Activated naive CD8-positive, alpha-beta T cell (primary cell): ENCODE measurements around the gene NUTM2A.
"Not testable (repeated sequence)": the region's sequence is repeated elsewhere in the genome, so short reads cannot be mapped to it uniquely, and the experiment has no call there.

Source experiments
- H3K27ac Mint-ChIP-seq: one replicate; pipeline ENCODE4 v1.8.0; 2021; ENCODE audit warnings: mixed read lengths
- H3K27me3 Mint-ChIP-seq: one replicate; pipeline ENCODE4 v1.8.0; 2021; ENCODE audit warnings: mixed read lengths
- H3K36me3 Mint-ChIP-seq: one replicate; pipeline ENCODE4 v1.8.0; 2021; ENCODE audit warnings: mixed read lengths
- H3K4me1 Mint-ChIP-seq: one replicate; pipeline ENCODE4 v1.8.0; 2021; ENCODE audit warnings: low read depth, mixed read lengths
- H3K4me3 Mint-ChIP-seq: one replicate; pipeline ENCODE4 v1.8.0; 2021; ENCODE audit warnings: mild to moderate bottlenecking, mixed read lengths
- H3K9me3 Mint-ChIP-seq: one replicate; pipeline ENCODE4 v1.8.0; 2021; ENCODE audit warnings: low read depth, mixed read lengths

The NUTM2A gene

DNA sequence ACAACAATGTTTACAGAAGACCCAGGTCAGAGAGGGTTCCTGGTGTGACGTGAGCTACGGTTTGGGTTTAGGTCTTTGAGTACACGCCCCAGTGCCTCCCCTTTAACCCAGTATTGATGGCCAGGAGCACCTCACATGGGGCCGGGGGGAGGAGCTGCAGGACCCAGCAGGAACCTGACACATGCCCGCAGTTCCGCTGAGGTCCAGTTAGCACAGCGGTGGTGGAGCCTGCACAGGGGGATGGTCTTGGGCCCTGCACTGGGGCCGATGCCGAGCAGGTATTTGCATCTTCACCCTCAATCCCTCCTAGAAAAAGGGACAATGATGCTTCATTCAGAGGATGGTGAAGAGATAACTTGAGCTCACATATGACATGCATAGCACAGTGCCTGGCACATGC lies 4.0 kb downstream of the NUTM2A start:
- not testable (repeated sequence) for H3K4me1 Mint-ChIP-seq, H3K27me3 Mint-ChIP-seq, H3K4me3 Mint-ChIP-seq, H3K27ac Mint-ChIP-seq, H3K9me3 Mint-ChIP-seq, H3K36me3 Mint-ChIP-seq

- H3K9me3 Mint-ChIP-seq, H3K36me3 Mint-ChIP-seq, H3K4me3 Mint-ChIP-seq, H3K27me3 Mint-ChIP-seq, H3K27ac Mint-ChIP-seq, H3K4me1 Mint-ChIP-seq: not testable (repeated sequence)
Observed at GRCh38 chr10:87234854-87235253, 9.6 kb downstream of the NUTM2A start.

- not testable (repeated sequence) for H3K27ac Mint-ChIP-seq, H3K4me3 Mint-ChIP-seq, H3K4me1 Mint-ChIP-seq, H3K27me3 Mint-ChIP-seq, H3K9me3 Mint-ChIP-seq, H3K36me3 Mint-ChIP-seq
Observed at GRCh38 chr10:87237244-87237643, 12.0 kb downstream of the NUTM2A start.

DNA sequence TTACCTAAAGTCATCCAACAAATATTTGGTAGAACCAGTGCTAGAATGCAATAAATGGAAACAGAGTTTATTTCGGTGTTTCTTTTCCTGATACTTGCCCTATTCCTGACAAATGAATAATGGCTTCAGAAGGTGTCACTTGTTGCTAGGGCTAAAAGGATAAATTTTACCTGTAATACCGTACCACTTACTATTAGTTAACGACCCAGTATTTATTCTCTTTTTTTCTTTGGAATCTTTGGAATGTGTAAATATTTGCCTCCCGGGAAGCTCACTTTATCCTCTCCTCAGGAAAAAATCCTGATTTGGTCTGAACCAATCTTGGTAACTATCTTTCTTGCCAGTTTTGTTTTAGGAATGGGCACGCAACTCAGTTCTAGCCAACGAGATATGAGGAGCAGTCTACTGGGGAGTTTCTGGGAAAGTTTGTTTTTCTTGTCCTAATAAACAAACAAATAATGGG lies 14.1 kb downstream of the NUTM2A start:
- not testable (repeated sequence) for H3K27ac Mint-ChIP-seq, H3K27me3 Mint-ChIP-seq, H3K4me3 Mint-ChIP-seq, H3K9me3 Mint-ChIP-seq, H3K36me3 Mint-ChIP-seq, H3K4me1 Mint-ChIP-seq

DNA sequence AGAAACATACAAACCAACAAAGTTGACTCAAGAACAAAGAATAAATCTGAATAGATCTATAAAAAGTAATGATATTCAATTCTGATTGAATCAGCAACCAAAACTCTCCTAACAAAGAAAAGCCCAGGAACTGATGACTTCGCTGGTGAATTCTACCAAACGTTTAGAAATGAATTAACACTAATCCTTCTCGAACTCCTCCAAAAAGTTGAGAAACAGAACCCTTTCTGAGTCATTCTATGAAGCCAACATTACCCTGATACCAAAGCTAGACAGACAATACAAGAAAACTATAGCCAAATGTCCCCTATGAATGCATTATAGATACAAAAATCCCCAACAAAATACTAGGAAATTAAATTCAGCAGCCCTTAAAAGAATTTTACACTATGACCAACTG lies 16.9 kb downstream of the NUTM2A start:
- not testable (repeated sequence) for H3K4me1 Mint-ChIP-seq, H3K9me3 Mint-ChIP-seq, H3K4me3 Mint-ChIP-seq, H3K36me3 Mint-ChIP-seq, H3K27ac Mint-ChIP-seq, H3K27me3 Mint-ChIP-seq

DNA sequence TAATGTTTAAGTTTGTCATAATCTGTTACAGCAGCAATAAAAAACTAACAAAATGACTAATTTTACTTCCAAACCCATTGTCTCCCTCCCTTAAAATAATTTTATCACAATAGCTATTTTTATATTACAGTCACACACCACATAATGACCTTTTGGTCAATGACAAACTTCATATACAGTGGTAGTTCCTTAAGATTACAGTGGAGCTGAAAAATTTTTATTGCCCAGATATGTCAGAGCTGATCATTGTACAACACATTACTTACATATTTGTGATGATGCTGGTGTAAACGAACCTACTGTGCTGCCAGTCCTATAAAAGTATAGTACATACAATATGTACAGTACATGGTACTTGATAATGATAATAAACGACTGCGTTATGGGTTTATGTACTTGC lies 22.1 kb downstream of the NUTM2A start:
- H3K4me3 Mint-ChIP-seq, H3K27me3 Mint-ChIP-seq, H3K27ac Mint-ChIP-seq, H3K4me1 Mint-ChIP-seq, H3K9me3 Mint-ChIP-seq, H3K36me3 Mint-ChIP-seq: not testable (repeated sequence)

DNA sequence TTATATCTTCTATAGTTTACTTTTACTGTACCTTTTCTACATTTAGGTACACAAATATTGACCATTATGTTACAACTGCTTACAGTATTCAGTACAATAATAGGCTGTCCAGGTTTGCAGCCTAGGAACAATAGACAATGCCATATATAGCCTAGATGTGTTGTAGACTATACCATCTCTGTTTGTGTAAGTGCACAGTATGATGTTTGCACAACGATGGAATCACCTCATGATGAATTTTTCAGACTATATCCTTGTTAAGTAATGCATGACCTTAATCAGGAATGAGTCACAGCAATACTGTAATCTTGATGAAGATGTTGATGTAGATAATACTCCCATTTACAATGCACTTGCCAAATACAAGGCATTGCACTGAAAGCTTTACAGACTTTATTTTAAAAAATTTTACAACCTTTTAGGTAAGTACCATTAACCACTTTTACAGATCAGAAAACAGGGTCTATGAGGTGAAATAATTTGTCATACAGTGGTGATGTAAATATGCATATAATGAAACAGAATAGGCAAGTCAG lies 23.6 kb downstream of the NUTM2A start:
- not testable (repeated sequence) for H3K4me3 Mint-ChIP-seq, H3K4me1 Mint-ChIP-seq, H3K9me3 Mint-ChIP-seq, H3K27me3 Mint-ChIP-seq, H3K36me3 Mint-ChIP-seq, H3K27ac Mint-ChIP-seq

GRCh38 chr10:87280749-87281392 lies 55.6 kb downstream of the NUTM2A start:
- H3K27me3 Mint-ChIP-seq, H3K36me3 Mint-ChIP-seq, H3K27ac Mint-ChIP-seq, H3K4me1 Mint-ChIP-seq, H3K9me3 Mint-ChIP-seq, H3K4me3 Mint-ChIP-seq: not testable (repeated sequence)
